HG03135 (cell line): ENCODE data around the gene RTN4.

Experiments used
- ATAC-seq: cut with Tn5 transposase; IDR thresholded peaks from one replicate; pipeline ENCODE4 v1.9.1; 2021; ENCODE audit warnings: mild to moderate bottlenecking, moderate library complexity; ENCODE audit not compliant: unreplicated experiment

Gene RTN4

DNA sequence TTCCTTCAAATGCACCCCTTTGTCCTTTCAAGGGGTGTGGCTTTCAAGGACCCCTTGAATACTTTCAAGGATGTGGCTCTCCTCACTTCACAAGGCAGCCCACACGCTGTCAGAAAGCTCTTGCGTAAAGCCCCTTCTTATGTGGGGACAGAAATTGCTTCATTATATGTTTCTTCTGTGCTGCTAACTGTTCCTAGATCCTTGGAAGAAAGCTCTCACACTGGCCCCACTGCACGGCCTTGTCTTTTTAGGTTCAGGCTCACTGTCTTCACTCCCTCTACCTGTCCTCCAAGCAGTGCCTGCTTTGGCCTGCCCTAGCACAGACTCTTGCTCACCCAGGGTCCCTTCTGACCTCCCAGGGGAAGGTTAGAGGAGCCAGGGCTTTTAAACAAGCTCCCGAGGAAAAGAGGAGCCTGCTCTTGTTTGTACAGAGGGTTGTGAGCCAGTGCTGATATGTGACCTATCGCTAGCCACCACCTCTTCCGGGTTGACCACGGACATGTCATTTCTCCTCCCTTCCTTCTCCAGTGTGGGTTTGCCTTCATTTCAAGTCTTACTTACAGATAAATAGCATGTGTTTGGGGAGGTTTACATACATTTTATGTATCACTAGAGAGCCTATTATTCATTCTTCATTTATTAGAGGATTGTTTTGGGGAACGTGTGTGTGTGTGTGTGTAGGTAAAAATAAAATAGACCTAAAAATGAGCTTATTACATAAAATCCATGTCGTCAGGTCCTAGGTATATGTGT lies 94.7 kb downstream of the RTN4 start:
- no peak for ATAC-seq

DNA sequence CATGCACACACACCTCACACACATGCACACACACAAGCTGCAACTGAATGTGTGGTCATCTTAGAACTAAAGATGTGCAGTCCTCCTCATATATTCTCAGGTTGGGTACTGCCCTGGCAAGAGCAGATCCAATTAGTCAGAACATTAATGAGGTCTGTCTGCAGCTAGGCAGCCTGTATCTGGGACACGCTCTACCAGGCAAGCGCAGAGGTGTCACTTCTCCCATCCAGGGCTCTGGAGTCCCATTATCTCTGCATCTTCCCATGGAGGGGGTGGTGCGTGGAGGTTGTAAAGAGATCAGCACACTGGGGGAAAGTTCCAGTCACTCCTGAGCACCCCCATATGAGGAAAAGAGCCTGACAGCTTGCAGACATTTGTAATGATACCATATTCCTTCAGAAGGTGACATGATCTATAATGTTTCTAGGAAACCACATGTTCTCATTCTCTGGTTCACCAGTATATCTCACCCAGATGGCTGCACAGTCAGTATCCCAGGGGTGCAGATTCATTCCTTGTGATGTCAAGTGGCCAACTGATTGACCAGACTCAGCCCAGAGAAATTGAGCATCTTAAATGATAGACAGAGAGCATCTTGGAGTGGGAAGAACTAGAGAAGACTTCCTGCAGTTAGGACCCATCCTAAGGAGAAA lies 95.4 kb downstream of the RTN4 start:
- no peak for ATAC-seq

DNA sequence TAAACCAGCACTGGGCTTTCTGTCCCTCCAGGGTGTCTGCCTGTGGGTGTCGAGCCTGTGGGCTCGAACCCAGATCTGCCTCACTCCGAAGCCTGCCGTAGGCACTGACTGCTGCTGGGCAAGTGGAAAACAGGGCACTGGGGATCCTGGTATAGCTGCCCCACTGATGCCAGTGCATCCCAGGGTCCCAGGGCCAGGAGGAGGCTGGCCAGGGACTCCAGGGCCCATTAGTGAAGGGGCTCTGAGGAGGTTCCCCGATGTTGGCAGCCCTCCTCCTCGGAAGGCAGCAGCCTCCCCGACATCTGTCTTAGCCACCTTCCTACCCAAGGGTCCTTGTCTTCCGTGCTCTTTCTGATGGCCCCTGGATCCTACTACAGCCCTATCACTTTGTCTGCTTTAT lies 96.1 kb downstream of the RTN4 start:
- ATAC-seq, result no peak

DNA sequence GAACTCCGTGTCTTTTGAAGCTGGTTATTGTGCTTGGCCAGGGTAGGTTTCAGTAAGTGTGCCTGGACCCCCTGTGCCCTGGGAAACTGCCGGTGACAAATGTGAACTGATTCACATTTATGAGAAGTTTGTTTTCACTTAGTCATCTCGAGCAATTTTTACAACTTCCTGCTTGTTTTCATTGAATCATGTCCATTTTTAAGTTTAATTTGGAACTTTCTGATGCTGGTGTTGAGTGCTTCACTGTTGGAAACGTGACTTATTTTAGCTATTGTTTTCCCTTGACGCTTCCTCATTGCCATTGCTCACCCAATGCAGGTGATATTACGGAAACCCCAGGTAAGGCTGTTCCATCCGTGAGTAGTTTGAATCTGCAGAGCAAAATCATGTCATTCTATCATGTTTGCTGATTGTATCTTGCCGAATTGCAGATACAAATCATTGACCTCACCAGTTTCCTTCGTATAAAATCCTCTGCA lies 97.2 kb downstream of the RTN4 start:
- no peak for ATAC-seq

DNA sequence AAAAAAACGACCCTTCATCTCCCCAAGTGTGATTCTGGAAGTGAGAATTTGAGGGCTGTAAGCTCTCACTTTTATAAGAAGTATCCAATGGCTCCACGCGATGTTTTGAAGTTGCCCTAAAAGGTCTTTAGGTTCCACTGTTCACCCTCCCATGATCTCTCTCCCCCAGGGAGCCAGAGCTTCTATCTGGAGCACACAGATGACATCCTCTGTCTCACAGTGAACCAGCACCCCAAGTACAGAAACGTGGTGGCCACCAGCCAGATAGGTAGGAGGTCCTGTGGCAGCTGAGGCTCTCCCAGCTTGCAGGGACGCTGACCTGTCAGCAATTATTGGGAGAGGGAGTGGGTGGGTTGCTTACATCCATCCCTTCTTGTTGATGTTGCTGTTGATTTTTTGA lies 97.8 kb downstream of the RTN4 start:
- no peak for ATAC-seq

DNA sequence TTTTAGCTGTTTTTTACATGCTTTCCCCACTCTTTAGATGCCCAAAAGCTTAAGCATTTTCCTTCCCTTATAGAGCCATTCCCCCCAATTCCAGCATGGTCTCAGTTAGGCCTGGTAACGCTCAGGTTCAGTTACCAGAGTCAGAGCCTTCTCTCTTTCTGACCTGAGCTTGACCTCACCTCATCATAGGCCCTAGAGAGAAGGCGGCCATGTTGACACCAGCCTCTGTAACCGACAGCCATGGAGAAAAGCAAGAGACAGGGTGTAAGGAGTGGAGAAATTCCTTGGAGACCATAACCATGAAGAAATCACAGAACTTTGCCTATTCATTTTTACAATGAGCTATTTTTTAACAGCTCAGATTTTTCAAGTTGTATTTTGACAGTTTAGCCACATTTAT lies 99.4 kb downstream of the RTN4 start:
- ATAC-seq, result no peak

DNA sequence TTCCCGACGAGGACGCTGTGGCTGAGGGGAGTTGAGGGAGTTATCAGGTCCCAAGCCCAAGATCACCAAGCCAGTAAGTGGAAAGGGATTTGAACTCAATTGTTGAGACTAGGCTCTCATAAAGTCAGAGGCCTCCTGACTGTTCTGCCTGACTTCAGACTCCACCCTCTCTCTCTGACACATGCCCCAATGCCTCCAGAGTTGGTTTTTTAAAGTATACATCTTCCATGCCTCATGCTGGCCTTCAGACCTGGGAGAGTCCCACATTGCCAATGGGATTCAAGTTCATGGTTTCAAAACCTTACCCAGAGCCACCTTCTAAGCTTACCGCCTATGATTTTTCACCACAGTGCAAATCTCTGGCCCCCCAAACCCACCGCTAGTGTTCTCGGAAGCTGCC lies 100.8 kb downstream of the RTN4 start:
- no peak for ATAC-seq

DNA sequence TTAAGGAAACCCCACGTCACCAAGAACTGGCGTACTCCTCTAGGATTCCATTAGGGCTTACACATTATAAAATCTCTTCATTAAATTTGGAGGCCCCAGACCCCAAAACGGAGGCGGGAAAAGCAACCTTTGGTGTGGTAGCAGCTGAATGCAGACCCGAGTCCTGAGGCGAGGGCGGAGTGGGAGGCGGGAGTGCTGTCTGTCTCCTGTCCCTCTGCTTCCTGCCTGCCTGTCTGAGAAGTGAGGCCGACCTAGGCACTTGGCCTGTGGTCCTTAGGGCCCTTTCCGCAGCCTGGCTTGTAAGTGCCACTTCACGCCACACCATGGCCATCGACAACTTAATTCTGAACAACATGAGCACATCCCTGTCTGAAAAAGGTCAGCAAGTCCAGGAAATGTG lies 102.1 kb downstream of the RTN4 start:
- no peak for ATAC-seq

DNA sequence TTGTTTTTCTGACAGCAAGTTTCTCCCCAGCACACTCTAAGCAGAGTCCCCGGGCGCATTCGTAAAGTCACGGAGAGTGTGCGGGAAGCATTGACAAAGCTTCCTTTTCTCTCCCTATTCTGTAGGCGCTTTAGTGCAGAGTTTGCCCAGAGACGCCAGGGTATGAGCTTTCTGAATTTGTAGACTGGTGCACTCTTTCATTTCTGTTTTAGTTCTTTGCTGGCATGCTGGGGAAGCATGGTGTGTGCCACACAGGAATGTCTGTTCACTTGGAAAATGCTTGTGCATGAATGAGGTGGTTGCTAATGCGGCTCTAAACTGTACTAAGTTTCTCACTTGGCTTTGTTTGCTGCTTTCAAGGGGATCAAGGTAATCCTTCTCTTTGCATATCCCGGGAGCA lies 102.6 kb downstream of the RTN4 start:
- ATAC-seq, result no peak

DNA sequence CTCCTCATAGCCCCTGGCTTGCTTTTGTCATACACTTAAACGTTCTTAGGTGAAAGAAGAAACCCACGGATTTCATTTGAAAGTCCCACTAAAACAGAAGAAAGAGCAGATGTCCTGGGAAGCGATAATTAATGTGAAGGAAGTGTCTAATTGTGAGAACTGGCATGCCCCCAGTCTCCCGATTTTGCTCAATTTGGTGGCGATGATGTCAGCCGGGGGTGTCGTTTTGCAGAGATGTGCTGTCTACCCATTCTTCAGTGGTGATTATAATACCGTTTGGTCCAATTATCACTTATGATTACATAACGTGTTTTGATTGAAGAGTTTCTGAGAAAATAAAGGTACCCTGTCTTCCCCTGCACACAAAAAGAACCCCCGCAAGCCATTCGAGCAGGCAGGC lies 103.1 kb downstream of the RTN4 start:
- no peak for ATAC-seq

DNA sequence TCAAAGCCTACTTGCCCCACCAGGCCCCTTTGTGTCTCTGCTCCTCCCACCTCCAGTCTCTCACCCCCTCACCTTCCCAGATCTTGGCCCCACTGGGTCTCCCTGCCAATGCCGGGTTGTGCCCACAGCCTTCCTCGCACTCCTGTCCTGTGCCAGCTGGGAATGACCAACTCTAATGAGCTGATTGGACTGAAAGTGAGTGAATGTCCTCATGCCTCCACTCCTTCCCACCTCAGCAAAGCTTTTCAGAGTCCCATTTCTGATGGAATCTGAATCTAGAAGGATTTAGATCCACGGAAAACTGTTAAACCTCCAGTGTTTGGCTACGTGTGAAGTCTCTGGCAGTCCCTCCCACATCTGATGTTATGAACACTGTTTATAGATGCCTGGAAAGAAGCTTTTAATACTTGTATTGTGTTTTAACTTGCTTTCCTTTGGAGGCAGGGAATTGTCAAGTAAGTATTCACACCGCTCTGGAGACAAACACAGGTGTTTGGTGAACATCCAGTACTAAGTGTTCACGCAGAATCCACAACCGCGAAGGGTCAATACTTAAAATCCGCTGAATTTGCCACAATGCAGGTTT lies 103.9 kb downstream of the RTN4 start:
- no peak for ATAC-seq

DNA sequence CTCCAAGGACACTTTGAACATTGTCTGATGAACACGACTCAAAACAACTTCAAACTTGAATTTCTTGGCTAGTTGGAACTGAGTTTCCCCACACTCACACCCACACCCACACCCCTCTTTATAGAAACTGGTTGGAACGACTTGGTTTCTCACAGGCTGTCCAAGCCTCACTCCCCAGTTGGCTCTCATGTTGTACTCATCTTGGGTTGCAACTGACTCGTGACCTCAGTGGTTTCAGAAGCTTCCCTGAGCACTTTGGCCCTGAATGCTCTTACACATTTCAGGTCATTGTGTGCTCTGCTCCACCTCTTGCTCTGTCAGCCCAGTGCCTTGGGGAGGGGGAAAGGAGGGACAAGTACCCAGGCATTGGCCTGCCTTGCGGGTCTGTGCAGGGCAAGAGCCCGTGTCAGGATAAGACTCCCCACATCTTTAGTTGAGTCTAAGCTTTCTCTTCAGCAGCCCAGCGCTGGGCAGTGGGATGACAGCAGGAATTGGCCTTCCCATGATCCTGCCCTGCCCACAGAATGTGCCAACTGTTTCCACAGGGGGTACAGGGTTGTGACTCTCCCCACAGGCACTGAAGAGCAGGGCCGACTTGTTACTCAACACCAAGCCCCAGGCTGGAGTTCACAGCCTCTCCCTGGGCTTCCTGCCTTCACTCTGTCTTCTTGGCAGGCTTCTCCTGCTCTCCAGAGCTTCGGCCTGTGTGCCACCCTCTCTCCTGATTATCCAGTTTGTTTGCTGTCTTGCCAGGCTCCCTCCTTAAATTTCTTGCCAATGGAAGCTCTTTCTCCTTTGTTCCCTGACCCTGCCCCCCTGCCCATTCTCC lies 104.6 kb downstream of the RTN4 start:
- no peak for ATAC-seq

DNA sequence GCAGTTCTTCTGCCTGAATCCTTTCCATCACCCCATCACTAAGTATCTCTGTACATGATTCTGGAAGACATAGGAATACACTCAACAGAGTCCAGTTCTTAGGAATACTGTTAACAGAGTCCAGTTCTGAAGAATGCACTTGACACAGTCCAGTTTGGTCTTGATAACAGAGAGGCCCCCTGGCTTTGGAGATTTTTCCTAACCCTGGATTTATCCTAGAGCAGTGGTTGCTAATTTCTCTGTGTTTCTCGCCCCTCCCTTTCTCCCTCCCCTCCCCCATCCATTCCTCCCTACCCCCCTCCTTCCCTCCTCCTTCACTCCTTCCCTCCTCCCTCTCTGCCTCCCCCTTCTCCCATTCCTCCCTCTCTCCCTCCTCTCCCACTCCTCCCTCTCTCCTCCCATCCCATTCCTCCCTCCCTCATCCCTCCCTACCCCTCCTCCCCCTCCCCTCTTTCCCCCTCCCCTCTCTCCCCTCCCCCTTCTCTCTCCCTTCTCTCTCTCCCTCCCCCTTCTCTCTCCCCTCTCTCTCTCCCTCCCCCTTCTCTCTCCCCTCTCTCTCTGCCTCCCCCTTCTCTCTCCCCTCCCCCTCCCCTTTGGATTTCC lies 105.4 kb downstream of the RTN4 start:
- ATAC-seq, result no peak

DNA sequence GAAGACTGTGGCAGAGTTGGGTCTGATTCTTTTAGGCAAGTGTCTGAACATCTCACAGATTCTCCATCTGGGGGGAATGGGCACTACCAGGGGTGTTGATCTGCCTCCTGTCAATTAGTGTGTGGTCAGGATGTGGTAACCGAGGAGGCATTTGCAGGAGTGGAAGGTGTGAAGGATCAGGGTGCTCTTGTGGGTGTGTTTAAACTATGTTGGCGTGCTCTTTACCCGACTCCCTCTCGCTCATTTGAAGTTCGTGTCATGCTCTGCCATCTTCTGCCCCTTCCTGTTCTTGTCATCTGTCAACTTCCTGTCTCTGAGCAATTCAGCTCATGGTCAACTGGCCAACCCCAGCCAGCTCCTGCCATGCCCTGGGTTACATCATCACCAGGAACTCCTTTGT lies 107.9 kb downstream of the RTN4 start:
- ATAC-seq, result no peak

DNA sequence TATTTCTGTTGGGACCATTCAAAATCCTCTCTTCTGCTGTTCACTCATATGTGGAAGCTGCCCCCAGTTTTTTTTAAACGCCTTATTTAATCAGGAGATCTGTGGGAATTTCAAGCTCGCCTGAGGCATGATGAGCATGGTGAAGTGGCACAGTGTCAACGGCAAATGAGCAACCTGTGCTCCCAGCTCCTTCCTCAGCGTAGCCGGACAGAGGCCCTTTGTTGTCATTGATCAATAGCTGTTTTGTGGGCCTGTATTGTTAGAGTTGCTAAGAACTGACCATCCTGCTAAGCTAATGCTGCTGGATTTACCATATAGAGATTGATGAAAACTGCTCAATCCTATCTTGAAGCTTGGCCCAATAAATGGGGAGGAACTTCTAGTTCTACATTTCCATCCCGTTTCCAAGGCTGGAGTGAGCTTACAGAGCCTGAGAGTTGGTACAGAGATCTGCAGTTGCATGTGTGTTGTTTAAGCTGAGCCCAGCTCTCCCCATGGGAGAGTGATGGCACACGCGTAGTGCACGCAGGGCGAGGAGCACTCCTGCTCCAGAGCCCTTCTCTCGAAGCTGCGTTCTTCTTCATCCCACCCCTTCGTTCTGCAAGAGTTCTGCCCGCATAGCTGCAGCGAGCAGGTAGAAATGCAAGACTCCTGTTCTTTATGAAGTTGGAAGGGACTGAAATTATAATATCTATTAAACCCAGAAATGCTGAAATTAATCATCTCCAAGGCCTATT lies 108.8 kb downstream of the RTN4 start:
- no peak for ATAC-seq

DNA sequence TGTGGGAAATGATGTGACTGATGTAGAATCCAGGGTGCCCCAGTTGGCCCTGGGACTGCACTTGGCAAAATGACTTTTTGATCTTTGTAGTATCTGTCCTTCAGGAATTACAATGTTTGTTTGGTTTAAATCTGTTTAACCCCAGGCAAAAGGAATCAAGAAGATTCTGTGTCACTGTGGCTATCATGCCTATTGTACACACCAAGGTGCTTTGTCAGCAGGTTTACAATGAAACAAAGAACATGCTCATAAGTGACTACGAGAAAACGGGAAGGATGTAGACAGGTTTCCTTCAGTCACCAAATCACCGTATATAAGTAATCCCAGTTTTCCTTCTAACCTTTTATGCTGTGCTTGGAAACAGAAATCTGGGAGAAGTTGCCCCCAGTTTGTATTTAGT lies 109.5 kb downstream of the RTN4 start:
- no peak for ATAC-seq

DNA sequence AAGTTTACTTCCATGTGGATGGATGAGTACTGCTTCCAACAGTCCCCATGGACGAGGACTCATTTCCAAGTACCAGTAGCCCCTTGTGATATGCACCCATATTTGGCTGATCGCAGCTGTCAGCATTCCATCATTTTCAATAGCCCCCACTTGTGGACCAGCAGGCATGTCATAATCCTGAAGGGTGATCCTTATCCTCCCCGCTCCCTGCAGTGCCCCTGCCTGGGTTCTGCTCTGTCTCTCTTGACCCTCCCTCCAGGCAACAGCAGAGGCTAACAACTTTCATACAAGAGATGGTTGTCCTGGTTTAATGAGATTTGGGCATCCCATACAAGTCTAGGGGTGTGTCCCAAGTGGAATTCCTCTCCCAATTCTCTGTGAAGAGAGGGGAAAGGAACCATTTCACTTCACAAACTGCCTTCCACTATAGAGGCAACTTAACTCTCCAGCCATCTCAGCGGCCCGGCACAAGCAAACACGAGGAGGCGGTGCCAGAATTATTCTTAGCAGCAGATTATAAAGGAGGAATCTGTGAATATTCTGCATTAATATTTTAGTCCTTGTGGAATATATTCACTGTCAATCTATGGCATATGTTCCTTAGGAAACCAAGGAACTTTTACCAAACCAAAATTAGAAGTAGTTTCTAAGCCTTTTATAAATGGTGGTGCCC lies 110.7 kb downstream of the RTN4 start:
- ATAC-seq, result no peak

DNA sequence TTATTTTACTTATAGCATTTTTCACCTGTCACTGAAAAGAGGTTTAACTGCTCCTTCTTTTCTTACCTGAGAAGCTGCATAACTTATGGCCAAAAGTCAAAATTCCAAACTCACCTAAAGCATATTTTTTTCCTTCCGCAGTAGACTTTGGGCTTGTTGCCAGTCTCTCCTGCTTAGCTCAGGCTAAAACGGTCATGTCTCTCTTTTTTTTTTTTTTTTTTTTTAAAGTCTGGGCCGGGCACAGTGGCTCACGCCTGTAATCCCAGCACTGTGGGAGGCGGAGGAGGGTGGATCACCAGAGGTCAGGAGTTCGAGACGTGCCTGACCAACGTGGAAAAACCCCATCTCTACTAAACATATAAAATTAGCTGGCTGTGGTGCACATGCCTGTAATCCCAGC lies 113.5 kb downstream of the RTN4 start:
- no peak for ATAC-seq

DNA sequence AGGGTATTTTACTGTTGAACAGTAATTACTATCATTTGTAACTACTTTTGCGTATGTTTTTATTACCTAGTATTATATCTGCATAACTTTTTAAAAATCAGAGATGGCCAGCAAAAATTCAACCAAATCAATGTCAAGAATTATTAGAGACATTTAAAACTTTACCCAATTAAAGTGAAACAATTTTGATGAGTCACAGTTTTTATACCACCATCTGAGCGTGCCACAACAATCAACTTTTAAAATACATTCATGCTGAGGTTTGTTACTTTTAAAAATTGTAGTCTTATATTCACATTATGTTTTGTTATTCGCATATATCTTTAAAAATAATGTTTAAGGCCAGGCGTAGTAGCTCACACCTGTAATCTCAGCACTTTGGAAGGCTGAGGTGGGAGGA lies 114.9 kb downstream of the RTN4 start:
- ATAC-seq, result no peak

DNA sequence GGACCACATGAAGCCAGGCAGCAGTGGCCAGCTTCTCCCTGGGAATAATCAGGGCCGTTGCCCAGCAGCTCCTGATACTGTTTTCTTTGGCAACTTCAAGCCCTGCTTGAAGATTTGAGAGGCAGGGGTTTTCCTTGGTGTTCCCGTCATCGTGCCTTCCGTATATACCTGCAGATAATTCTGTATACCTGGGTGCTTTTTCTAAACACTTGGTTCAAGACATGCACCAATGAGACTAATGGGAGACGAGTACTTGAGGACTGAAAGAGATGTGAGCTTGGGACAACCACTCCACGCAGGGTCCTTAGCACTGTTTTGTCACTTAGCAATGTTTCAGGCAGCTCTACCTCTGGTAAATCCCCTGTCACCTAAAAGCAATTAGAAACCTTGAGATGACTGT lies 118.8 kb downstream of the RTN4 start:
- ATAC-seq, result no peak
